Measurements from ENCODE around the gene RIF1.

DNA sequence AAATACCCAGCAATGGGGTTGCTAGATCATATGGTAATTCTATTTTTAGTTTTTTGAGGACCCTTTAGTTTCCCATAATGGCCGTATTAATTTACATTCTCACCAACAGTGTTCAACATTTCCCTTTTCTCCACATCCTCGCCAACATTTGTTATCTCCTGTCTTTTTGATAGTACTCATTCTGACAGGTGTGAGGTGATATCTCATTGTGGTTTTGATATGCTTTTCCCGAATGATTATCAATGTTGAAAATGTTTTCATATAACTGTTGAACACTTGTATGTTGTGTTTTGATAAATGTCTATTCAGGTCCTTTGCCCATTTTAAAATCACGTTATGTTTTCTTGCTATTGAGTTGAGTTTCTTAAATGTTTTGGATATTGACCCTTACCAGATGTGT, 5.8 kb upstream of the RIF1 start:
- TF ChIP-seq, protein P1, sequence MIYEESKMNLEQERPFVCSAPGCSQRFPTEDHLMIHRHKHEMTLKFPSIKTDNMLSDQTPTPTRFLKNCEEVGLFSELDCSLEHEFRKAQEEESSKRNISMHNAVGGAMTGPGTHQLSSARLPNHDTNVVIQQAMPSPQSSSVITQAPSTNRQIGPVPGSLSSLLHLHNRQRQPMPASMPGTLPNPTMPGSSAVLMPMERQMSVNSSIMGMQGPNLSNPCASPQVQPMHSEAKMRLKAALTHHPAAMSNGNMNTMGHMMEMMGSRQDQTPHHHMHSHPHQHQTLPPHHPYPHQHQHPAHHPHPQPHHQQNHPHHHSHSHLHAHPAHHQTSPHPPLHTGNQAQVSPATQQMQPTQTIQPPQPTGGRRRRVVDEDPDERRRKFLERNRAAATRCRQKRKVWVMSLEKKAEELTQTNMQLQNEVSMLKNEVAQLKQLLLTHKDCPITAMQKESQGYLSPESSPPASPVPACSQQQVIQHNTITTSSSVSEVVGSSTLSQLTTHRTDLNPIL (CRISPR knock-in tag; IDR thresholded peaks at IDR 0.05; ENCODE audit: low read depth): no peak
- TF ChIP-seq BACH2 (CRISPR knock-in tag; IDR thresholded peaks at IDR 0.05; ENCODE audit: borderline replicate concordance): no peak
- TF ChIP-seq, protein P2, sequence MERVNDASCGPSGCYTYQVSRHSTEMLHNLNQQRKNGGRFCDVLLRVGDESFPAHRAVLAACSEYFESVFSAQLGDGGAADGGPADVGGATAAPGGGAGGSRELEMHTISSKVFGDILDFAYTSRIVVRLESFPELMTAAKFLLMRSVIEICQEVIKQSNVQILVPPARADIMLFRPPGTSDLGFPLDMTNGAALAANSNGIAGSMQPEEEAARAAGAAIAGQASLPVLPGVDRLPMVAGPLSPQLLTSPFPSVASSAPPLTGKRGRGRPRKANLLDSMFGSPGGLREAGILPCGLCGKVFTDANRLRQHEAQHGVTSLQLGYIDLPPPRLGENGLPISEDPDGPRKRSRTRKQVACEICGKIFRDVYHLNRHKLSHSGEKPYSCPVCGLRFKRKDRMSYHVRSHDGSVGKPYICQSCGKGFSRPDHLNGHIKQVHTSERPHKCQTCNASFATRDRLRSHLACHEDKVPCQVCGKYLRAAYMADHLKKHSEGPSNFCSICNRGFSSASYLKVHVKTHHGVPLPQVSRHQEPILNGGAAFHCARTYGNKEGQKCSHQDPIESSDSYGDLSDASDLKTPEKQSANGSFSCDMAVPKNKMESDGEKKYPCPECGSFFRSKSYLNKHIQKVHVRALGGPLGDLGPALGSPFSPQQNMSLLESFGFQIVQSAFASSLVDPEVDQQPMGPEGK (CRISPR knock-in tag; IDR thresholded peaks at IDR 0.05; ENCODE audit: borderline replicate concordance): no peak
- no peak for TF ChIP-seq ISL1 (CRISPR knock-in tag; IDR thresholded peaks at IDR 0.05)
- no peak for TF ChIP-seq OSR1 (CRISPR knock-in tag; IDR thresholded peaks at IDR 0.05)
- TF ChIP-seq, protein P3, sequence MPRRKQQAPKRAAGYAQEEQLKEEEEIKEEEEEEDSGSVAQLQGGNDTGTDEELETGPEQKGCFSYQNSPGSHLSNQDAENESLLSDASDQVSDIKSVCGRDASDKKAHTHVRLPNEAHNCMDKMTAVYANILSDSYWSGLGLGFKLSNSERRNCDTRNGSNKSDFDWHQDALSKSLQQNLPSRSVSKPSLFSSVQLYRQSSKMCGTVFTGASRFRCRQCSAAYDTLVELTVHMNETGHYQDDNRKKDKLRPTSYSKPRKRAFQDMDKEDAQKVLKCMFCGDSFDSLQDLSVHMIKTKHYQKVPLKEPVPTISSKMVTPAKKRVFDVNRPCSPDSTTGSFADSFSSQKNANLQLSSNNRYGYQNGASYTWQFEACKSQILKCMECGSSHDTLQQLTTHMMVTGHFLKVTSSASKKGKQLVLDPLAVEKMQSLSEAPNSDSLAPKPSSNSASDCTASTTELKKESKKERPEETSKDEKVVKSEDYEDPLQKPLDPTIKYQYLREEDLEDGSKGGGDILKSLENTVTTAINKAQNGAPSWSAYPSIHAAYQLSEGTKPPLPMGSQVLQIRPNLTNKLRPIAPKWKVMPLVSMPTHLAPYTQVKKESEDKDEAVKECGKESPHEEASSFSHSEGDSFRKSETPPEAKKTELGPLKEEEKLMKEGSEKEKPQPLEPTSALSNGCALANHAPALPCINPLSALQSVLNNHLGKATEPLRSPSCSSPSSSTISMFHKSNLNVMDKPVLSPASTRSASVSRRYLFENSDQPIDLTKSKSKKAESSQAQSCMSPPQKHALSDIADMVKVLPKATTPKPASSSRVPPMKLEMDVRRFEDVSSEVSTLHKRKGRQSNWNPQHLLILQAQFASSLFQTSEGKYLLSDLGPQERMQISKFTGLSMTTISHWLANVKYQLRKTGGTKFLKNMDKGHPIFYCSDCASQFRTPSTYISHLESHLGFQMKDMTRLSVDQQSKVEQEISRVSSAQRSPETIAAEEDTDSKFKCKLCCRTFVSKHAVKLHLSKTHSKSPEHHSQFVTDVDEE (CRISPR knock-in tag; IDR thresholded peaks at IDR 0.05): no peak
- no peak for TF ChIP-seq ZNF8 (CRISPR knock-in tag; IDR thresholded peaks at IDR 0.05)
- TF ChIP-seq ZFP3 (CRISPR knock-in tag; IDR thresholded peaks at IDR 0.05): no peak
- TF ChIP-seq ZFP30 (CRISPR knock-in tag; IDR thresholded peaks at IDR 0.05): no peak
- no peak for TF ChIP-seq ZNF565 (CRISPR knock-in tag; conservative IDR thresholded peaks at IDR 0.05; ENCODE audit: low read depth)
- no peak for TF ChIP-seq ARNTL (CRISPR knock-in tag; IDR thresholded peaks at IDR 0.05; ENCODE audit: borderline replicate concordance, low read depth)
- TF ChIP-seq, protein P4, sequence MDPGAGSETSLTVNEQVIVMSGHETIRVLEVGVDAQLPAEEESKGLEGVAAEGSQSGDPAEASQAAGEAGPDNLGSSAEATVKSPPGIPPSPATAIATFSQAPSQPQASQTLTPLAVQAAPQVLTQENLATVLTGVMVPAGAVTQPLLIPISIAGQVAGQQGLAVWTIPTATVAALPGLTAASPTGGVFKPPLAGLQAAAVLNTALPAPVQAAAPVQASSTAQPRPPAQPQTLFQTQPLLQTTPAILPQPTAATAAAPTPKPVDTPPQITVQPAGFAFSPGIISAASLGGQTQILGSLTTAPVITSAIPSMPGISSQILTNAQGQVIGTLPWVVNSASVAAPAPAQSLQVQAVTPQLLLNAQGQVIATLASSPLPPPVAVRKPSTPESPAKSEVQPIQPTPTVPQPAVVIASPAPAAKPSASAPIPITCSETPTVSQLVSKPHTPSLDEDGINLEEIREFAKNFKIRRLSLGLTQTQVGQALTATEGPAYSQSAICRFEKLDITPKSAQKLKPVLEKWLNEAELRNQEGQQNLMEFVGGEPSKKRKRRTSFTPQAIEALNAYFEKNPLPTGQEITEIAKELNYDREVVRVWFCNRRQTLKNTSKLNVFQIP (CRISPR knock-in tag; IDR thresholded peaks at IDR 0.05; ENCODE audit: borderline replicate concordance, low read depth): no peak
